ENCODE data around the gene CALN1.
"Not testable (repeated sequence)": the region's sequence is repeated elsewhere in the genome, so short reads cannot be mapped to it uniquely, and the experiment has no call there.

The CALN1 gene

GRCh38 chr7:71753956-71754664, 658.0 kb downstream of the CALN1 start:
- no peak for DNase-seq (ENCODE audit: low read depth in 2 of 3, low spot score in 1 of 3)

- no peak for DNase-seq (ENCODE audit: low read depth in 2 of 3, low spot score in 1 of 3)
Observed at GRCh38 chr7:71753236-71753635, 658.9 kb downstream of the CALN1 start.

- DNase-seq (ENCODE audit: low read depth in 2 of 3, low spot score in 1 of 3) = peak; percentile 18 to 42 (median 35)
Observed at GRCh38 chr7:71752171-71752935, 659.8 kb downstream of the CALN1 start.

GRCh38 chr7:71750290-71750689, 661.8 kb downstream of the CALN1 start:
- DNase-seq (ENCODE audit: low read depth in 2 of 3, low spot score in 1 of 3) = no peak

- no peak for DNase-seq (ENCODE audit: low read depth in 2 of 3, low spot score in 1 of 3)
Observed at GRCh38 chr7:71746006-71746405, 666.1 kb downstream of the CALN1 start.

GRCh38 chr7:71740174-71740560, 672.0 kb downstream of the CALN1 start:
- DNase-seq (ENCODE audit: low read depth in 2 of 3, low spot score in 1 of 3) = no peak

GRCh38 chr7:71739520-71740173, 672.5 kb downstream of the CALN1 start:
- DNase-seq (ENCODE audit: low read depth in 2 of 3, low spot score in 1 of 3) = no peak

GRCh38 chr7:71737931-71738540, 674.1 kb downstream of the CALN1 start:
- not testable (repeated sequence) for DNase-seq (ENCODE audit: low read depth in 2 of 3, low spot score in 1 of 3)

GRCh38 chr7:71735961-71736556, 676.1 kb downstream of the CALN1 start:
- peak; percentile 23 to 39 (median 29) for DNase-seq (ENCODE audit: low read depth in 2 of 3, low spot score in 1 of 3)

- peak; percentile 32 to 55 (median 54) for DNase-seq (ENCODE audit: low read depth in 2 of 3, low spot score in 1 of 3)
Observed at GRCh38 chr7:71733107-71733870, 678.8 kb downstream of the CALN1 start.

- no peak for DNase-seq (ENCODE audit: low read depth in 2 of 3, low spot score in 1 of 3)
Observed at GRCh38 chr7:71731740-71732139, 680.4 kb downstream of the CALN1 start.

Data from stimulated activated CD4-positive, alpha-beta T cell treated with anti-CD3 and anti-CD28 coated beads, Interleukin-12 subunit alpha, Interleukin-12 subunit beta, amount 100 ng/mL, for 48 hours (primary cell).